ENCODE measurements around the gene GCKR. TPM values are rescaled to one million over a fixed set of nuclear protein-coding genes. Genes with fewer than 3 reads are reported as not detected.

GCKR gene
- total and polyA plus RNA-seq, 2 of the 13 experiments (the other 11 are each of a cell fraction or from before 2014, with no cell fraction given), result 15.2 to 48.3 TPM

- TF ChIP-seq, protein P1, sequence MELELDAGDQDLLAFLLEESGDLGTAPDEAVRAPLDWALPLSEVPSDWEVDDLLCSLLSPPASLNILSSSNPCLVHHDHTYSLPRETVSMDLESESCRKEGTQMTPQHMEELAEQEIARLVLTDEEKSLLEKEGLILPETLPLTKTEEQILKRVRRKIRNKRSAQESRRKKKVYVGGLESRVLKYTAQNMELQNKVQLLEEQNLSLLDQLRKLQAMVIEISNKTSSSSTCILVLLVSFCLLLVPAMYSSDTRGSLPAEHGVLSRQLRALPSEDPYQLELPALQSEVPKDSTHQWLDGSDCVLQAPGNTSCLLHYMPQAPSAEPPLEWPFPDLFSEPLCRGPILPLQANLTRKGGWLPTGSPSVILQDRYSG (CRISPR knock-in tag; IDR thresholded peaks at IDR 0.05), result no peak
- TF ChIP-seq DZIP1 (CRISPR knock-in tag; IDR thresholded peaks at IDR 0.05), result no peak
- TF ChIP-seq ZNF670 (CRISPR knock-in tag; IDR thresholded peaks at IDR 0.05; ENCODE audit: borderline replicate concordance), result no peak
- no peak for TF ChIP-seq MYC (CRISPR knock-in tag; IDR thresholded peaks at IDR 0.05; ENCODE audit: borderline replicate concordance)
- TF ChIP-seq NFYC (CRISPR knock-in tag; IDR thresholded peaks at IDR 0.05), result no peak
- TF ChIP-seq CCDC6 (CRISPR knock-in tag; IDR thresholded peaks at IDR 0.05), result no peak
- TF ChIP-seq ZFYVE20 (CRISPR knock-in tag; IDR thresholded peaks at IDR 0.05; ENCODE audit: borderline replicate concordance, low read depth), result no peak
- no peak for TF ChIP-seq SNAPC2 (CRISPR knock-in tag; IDR thresholded peaks at IDR 0.05)
- TF ChIP-seq ZNF788 (CRISPR knock-in tag; IDR thresholded peaks at IDR 0.05; ENCODE audit: borderline replicate concordance), result peak; percentile 44; the same call in 1 of the 2 replicates
- no peak for TF ChIP-seq JARID2 (CRISPR knock-in tag; IDR thresholded peaks at IDR 0.05; ENCODE audit: insufficient replicate concordance)
- TF ChIP-seq ZNF280D (CRISPR knock-in tag; IDR thresholded peaks at IDR 0.05), result no peak
- TF ChIP-seq ZBTB10 (CRISPR knock-in tag; IDR thresholded peaks at IDR 0.05; ENCODE audit: borderline replicate concordance), result no peak
- TF ChIP-seq ZBTB14 (CRISPR knock-in tag; IDR thresholded peaks at IDR 0.05), result no peak
- TF ChIP-seq ZBTB37 (CRISPR knock-in tag; IDR thresholded peaks at IDR 0.05), result no peak
- no peak for TF ChIP-seq ZNF101 (CRISPR knock-in tag; IDR thresholded peaks at IDR 0.05; ENCODE audit: borderline replicate concordance, low read depth)
- TF ChIP-seq FOXM1 (CRISPR knock-in tag; IDR thresholded peaks at IDR 0.05), result no peak
Measured at GRCh38 chr2:27518113-27518781, 21.6 kb downstream of the GCKR start (continued).

All from HepG2 (cell line).